Fibroblast of gingiva (primary cell): Measurements from ENCODE around the gene PRSS48.
"Not testable (repeated sequence)": the region's sequence is repeated elsewhere in the genome, so short reads cannot be mapped to it uniquely, and the experiment has no call there.

ENCODE experiments used
- DNase-seq: peaks from one replicate; pipeline ENCODE4 v3.0.0-alpha.2; 2011; ENCODE audit warnings: low read depth

Gene PRSS48

DNA sequence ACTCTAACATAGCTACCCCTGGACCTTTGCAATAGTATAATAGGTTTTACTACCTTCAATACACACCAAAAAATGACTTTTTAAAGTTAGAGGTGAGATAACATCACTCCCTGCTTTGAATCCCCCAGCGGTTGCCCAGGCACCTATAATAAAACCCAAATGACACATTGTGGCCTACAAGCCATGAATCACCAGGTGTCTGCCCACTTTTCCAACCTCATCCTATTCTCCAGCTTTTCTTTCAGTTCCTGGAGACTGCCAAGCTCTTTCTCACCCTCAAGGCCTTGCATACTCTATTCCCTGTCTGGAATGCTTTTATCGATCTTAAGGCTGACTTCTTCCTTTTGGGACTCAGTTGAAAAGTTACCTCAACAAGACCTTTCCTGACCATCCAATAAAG lies 16.4 kb upstream of the PRSS48 start:
- DNase-seq, result no peak

DNA sequence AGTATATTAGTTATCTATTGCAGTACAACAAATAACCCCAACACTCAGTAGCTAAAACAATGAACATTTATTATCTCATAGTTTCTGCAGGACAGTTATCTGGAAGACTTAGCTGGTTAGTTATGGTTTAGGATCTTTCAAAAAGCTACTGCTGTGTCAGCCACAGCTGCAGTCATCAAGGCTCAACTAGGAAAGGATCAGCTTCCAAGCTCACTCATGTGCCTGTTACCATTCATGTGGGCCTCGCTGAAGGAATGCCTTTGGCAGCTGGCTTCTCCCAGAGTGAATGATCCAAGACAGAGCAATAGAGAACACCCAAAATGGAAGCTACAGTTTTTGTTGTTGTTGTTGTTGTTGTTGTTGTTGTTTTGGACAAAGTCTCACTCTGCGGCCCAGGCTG lies 13.5 kb upstream of the PRSS48 start:
- no peak for DNase-seq

GRCh38 chr4:151266497-151266896 lies 10.5 kb upstream of the PRSS48 start:
- DNase-seq, result no peak

DNA sequence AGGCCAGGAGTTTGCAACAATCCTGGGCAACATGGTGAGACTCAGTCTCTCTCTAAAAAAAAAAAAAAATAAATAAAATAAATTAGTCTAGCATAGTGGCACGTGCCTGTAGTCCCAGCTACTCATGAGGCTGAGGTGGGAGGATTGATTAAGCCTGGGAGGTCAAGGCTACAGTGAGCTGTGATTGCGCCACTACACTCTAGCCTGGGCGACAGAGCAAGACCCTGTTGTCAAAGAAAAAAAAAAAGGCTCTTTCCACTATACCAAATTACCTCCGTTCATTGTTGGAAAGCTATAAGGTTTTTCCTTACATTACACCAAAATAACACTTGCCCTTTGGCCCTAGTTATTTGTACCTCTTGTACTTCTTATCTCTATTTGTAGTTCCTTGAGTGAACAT lies 9.9 kb upstream of the PRSS48 start:
- no peak for DNase-seq

DNA sequence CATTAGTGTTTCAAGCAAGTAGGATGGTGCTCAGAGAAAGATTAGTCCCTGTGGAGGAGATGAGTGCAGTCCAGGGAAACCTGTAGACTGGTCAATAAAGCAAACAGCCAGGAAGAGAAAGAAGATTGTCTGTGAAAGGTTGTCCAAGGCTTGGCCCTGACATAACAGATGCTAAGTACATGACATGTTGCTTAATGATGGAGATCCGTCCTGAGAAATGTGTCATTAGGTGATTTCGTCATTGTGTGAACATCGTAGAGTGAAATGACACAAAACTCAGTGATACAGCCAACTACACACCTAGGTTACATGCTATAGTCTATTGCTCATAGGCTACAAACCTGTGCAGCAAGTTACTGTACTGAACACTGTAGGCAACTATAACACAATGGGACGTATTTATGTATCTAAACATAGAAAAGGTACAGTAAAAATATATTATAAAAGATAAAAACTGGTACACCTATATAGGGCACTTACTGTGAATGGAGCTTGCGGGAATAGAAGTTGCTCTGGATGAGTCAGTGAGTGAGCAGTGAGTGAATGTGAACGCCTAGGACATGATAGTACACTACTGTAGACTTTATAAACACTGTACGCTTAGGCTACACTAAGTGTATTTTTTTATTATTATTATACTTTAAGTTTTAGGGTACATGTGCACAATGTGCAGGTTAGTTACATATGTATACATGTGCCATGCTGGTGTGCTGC lies 9.0 kb upstream of the PRSS48 start:
- no peak for DNase-seq

DNA sequence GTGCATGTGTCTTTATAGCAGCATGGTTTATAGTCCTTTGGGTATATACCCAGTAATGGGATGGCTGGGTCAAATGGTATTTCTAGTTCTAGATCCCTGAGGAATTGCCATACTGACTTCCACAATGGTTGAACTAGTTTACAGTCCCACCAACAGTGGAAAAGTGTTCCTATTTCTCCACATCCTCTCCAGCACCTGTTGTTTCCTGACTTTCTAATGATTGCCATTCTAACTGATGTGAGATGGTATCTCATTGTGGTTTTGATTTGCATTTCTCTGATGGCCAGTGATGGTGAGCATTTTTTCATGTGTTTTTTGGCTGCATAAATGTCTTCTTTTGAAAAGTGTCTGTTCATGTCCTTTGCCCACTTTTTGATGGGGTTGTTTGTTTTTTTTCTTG lies 8.1 kb upstream of the PRSS48 start:
- DNase-seq, result not testable (repeated sequence)

GRCh38 chr4:151284534-151285245 lies 7.7 kb downstream of the PRSS48 start:
- DNase-seq, result no peak

- DNase-seq, result no peak
These were observed 10.4 kb downstream of the PRSS48 start for GRCh38 chr4:151287409-151287808.

DNA sequence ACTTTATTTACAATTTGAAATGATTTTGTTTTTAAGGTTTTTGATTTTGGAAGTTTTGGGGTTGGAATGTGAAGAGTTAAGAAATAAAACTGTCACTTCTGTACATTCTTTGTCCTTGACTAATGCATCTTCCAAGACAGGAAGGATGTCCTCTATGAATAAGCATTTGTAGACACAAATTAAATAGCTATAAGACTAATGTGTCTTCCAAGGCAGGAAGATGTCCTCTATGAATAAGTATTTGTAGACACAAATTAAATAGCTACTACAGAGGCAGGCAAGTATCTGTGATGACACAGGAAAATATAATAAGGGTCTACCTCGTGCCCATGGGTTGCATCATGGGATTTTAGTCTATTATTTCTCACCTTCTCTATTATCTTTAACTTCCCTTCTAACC lies 14.5 kb downstream of the PRSS48 start:
- no peak for DNase-seq

DNA sequence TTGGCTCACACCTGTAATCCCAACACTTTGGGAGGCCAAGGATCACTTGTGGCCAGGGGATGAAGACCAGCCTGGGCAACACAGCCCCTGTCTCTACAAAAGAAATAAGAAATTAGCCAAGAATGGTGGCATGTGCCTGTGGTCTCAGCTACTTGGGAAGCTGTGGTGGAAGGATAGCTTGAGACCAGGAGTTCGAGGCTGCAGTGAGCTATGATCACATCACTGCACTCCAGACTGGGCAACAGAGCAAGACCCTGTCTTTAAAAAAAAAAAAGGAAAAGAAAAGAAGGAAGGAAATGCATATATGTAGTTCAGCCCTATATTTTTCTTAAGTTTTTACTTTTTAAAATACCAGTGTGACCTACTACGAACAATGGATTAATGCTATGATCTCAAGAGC lies 15.1 kb downstream of the PRSS48 start:
- no peak for DNase-seq

- DNase-seq, result no peak
These were observed 18.0 kb downstream of the PRSS48 start for GRCh38 chr4:151294833-151295496.

DNA sequence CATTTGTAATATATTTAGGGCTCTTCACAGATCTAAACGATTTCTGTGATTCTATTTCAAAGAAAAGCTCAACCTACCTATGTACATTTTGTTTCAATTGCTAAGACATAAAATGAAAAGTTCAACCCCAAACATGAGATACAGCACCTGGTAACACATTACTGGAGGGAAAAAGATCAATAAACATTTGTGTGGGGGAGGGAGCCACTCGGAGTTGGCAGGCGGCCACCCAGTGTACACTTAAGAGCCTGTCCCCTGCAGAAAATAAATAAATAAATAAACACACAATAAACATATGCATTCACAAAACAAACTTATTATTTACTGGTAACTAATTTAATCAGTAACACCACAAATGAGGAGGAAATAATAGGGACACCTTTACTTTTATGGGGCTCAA lies 19.3 kb downstream of the PRSS48 start:
- DNase-seq, result no peak

DNA sequence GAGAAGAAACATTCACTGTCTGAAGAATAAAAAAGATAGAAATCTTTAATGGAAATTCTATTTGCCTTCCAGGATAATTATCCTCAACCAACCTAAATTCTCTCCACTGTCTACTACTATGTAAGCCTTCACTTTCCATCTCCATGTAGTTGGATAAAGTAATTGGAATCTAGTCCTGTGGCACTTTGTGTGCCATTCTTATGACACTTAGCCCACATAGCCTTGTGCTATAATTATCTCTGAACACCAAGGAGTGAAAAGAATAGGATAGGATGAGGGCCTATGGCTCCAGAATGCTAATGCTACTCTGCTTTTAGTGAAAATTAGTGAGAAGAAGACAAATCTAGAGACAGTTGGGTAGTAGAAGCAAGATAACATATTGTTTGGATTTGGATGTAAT lies 20.2 kb downstream of the PRSS48 start:
- DNase-seq, result no peak

DNA sequence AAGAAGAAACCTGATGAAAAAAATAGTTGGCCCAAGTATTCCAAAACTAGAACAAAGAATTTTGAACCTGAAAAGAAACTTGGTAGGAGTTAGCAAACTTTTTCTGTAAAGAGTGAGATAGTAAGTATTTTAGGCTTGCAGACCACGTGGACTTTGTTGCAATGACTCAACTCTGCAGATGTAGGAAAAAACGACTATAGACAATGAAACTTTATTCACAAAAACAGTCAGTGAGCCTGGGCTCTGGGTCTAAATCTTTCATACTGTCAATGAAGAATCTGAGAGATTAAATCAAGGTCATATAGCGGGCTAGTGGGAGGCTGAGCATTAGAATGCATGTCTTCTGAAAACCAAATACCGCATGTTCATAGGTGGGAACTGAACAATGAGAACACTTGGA lies 25.5 kb downstream of the PRSS48 start:
- no peak for DNase-seq

DNA sequence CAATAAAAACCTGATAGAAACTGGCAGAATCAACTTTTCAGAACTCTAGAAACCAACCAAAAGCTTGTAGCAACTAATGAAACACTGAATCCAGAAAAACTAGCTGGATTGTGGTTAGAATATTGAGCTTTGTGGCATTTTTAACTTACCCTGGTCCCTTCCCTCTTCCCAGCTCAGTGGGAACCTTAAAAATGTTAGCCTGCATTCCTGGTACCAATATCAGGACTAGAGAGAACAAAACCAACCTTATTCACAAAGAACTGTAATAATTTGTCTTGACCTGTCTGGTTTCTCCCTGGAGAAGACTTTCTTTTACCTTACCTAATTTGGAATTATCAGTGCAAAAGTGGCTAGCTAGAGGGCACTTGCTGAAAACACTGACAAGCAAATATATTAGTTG lies 27.3 kb downstream of the PRSS48 start:
- no peak for DNase-seq

- DNase-seq, result no peak
These were observed 27.8 kb downstream of the PRSS48 start for GRCh38 chr4:151304755-151305154.

- DNase-seq, result no peak
These were observed 33.3 kb downstream of the PRSS48 start for GRCh38 chr4:151310124-151310728.

DNA sequence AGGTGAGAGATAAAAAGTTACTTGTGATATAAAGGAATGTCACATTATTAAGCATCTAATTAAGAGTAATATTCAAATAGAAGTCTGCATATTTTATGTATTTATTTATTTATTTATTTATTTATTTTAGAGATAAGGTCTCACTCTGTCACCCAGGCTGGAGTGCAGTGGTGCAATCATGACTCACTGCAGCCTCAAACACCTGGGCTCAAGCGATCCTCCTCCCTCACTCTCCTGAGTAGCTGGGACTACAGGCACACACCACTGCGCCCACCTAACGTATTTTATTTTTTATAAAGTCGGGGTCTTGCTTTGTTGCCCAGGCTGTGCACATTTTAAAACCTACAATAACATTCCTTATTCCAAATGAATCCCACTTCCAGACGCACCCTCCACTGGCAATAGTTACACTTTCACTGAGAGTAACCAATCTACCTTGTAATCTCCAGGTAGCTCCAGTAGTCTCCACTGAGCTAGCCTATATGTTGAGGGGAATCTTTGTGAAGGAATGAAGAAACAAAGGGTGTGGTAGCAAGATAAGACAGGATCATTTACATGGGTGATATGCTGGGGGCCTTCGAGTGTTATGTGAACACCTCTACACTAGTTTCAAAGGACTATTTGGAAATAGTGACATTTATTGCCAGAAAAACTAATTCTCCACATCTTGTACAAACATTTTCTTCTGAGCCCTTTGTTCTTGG lies 36.5 kb downstream of the PRSS48 start:
- DNase-seq, result no peak

DNA sequence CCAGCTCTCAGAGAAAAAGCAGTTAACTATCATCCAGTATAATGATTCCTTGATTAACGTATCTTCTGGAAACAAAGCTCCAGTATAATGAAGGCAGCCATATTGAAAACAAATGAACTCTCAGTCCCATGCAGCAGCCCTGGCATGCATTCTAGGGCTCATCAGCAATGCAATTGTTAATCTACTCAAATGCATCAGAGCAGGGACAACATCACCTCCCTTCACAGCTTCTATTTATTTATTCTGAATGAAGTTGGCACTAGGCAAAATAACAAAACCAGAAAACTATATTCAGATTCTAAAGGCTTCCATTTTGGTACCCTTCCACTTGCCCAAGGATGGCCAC lies 37.0 kb downstream of the PRSS48 start:
- no peak for DNase-seq

- DNase-seq, result no peak
These were observed 37.5 kb downstream of the PRSS48 start for GRCh38 chr4:151314479-151314878.

GRCh38 chr4:151315212-151315886 lies 38.4 kb downstream of the PRSS48 start:
- DNase-seq, result no peak

DNA sequence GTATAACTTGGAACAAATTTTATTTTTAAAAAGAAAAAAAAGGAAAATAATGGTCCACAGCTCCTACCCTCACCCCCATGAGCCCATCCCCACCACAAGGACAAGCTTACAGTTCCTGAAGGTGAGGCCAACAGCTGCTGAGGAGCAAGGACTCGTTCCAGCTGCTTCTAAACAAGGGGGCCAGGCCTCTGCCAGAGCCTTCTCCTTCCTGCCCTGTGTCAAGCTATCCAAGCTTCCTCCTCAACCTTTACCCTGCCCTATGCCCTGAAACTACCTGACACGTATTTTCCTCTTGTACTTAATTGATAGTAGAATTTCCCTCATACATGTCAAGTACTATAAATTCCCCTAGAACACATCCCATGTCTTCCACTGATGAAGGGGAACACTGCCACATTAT lies 39.7 kb downstream of the PRSS48 start:
- no peak for DNase-seq
